GM18951 (cell line): ENCODE data around the gene OXLD1.
A peak's percentile ranks its signal among the peaks of the same experiment; 100 is the strongest.

Experiments used
- POLR2A ChIP-seq: IDR thresholded peaks from 4 replicates; pipeline ENCODE4 v1.6.1; 2011; ENCODE audit warnings: mild to moderate bottlenecking; ENCODE audit not compliant: insufficient read length, insufficient read depth; ENCODE audit errors: extremely low read depth
- in situ Hi-C: fragments of 300-500 bp; cut with MboI; formaldehyde crosslinking; loops from one replicate; pipeline ENCODE4 v1.12.0; 2022; ENCODE audit warnings: low sequenced_read_pairs, mixed read lengths, inconsistent platforms; ENCODE audit not compliant: unreplicated experiment

OXLD1 gene

GRCh38 chr17:81666342-81667191 is at the start of gene OXLD1, which contains the start of gene CCDC137:
Gene OXLD1 (minus strand): TSS chr17:81666605. CDS start chr17:81666577, 28 bp downstream.
Gene CCDC137 (plus strand): TSS chr17:81666737. CDS start chr17:81666767, 30 bp downstream.
- TF ChIP-seq POLR2A = peak; percentile 97
- in situ Hi-C loops = no loop called here

DNA sequence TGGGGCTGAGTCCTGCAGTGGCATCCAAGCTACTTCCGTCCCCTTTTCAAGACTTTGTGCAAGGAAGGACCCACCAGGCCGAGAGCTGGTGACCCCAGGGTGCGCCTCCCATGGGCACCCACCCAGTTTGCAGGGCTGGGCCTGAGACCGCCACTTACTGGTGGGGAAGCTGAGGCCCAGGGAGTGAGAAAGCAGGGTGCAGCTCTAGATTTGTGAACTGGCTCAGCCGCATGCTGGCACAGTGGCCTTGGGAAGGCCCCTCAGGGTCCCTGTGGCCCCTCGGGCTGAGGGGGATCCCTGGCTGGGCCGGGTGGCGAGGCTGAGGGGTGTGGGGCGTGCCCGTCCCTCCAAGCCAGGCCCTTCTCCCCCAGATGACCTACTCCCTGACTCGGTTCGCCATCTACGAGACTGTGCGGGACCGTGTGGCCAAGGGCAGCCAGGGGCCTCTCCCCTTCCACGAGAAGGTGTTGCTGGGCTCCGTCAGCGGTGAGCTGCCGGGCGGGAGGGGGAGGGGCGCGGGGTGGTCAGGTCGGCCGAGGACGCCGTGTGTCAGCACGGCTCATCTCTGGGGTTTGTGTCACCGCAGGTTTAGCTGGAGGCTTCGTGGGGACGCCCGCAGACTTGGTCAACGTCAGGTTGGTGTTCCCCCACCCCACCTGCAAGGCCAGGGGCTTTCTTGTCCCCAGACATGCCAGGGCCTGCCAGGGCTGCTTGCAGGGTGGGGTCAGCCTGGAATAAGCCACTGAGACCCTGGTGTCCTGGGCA is 48.9 kb upstream of the OXLD1 start:
- in situ Hi-C loops = no loop called here

DNA sequence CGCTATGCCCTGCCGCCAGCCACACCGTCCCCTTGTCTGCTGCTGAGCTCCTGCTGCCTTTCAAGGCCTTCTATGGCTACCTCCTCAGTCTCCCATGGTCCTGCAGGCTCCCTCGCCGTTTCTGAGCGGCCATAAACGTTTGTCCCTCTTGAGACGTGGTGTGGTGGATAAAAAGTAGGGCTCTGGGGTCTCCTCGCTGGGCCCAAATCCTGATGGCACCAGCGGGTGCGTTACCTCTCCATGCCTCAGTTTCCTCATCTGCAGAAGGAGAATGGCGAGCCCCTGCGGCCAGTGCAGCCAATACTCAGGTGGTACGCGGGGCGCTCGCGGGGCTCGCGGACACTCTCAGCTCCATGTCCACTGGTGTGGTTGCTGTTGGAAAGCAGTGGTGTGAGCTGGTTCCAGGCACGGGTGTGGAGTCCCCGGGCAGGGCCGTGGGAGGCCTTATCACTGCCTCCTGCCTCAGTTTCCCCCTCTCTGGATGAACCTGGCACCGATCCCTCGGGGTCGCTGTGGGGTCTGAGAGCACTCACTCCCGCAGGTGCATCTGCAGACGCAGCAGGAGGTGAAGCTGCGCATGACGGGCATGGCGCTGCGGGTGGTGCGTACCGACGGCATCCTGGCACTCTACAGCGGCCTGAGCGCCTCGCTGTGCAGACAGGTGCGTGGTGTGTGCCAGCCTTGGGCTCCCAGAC is 48.2 kb upstream of the OXLD1 start:
- in situ Hi-C loops = no loop called here
- no peak for TF ChIP-seq POLR2A

More for the DNA sequence above, 48.9 kb upstream of the OXLD1 start:
- TF ChIP-seq POLR2A = no peak

DNA sequence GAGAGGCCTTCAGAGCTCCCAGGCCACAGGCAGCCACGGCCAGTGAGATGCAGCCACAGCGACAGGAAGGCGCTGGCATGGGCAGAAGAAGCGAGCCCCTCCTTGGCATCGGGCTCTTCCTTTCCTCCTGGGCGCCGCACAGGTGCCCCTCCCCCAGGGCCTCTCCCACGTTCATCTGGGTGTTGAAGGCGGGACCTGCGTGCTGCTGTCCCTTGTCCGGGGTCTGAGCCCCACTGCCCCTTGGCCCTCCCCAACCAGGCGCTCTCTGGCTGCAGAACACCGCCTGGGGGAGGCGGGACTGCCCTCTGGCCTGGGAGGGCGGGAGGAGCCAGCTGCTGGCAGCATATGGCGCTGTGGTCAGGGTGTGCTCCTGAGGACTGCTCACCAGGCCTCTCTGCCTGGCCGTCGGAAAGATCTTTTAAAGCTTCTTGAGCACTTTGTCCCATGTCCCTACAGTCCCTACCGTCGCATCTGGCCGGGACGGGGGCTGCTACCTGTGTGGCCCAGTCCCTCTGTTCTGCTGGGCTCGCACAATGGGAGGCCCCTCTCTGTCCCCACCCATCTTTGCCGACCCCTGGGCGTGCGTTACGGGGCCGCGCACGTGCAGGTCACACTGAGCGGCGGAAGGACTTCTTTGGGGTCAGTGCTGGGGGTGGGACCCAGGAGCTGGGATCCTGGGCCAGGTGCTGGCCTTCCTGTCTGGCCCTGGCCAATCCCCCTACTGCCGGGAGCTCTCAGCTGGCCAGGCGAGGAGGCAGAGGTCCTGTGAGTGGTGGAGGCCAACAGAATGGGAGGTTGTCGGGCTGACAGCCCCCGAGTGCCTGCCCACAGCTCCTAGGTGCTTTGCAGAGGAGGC is 47.4 kb upstream of the OXLD1 start:
- in situ Hi-C loops = no loop called here
- TF ChIP-seq POLR2A = no peak

GRCh38 chr17:81713004-81713555 is 46.7 kb upstream of the OXLD1 start:
- no peak for TF ChIP-seq POLR2A
- in situ Hi-C loops = no loop called here

DNA sequence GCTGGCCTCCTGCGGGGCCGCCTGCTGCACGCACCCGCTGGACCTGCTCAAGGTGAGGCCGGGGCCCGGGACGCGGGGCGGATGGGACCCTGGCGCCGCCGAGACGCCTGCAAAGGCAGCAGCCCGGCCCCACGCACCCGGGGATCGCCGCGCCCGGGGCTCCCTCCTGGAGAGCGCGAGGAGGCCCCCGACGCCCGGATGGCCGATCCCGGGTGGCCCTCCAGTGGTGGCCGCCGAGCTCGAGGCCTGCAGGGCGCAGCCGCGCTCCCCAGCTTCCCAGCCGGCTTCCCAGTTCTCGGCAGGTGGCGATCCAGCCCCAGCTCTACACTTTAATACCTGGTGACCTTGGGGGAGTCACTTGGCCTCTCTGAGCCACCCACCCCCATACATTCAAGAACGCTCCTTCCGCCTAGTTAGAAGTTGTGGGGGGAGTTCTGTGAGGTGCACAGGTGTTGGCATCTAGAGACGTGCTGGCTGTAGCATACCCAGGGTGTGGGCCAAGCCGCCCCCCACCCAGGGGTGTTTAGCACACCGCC is 46.1 kb upstream of the OXLD1 start:
- in situ Hi-C loops = no loop called here

GRCh38 chr17:81711814-81712467 is 45.5 kb upstream of the OXLD1 start, which contains the start of gene SLC25A10:
Gene SLC25A10 (plus strand): TSS chr17:81712284. CDS start chr17:81712427, 143 bp downstream.
- in situ Hi-C loops = no loop called here
- TF ChIP-seq POLR2A = no peak

More for the DNA sequence above, 46.1 kb upstream of the OXLD1 start:
- TF ChIP-seq POLR2A = no peak

- TF ChIP-seq POLR2A = peak; percentile 3
- in situ Hi-C loops = no loop called here
Measured at GRCh38 chr17:81710514-81711308, 44.3 kb upstream of the OXLD1 start.

DNA sequence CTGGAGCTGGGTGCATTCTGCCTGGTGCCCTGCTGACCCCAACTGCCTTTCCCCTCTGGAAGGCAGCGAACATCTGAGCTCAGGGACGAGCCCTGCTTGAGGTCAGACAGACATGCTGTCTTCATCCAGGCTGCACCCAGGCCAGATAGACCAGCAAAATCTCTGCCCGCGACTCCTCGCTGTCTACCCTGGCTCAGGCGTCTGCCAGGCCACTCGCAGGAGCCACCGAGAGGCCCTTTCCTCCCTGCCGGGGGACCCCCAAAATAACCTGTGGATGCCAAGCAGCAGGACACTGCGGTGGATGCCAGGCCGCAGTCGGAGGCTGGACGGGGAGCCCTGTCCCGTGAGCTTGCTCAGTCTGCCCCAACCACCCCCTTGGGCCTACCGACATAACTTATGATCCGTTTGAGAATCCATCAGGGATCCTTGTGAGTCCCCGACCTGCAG is 42.4 kb upstream of the OXLD1 start:
- TF ChIP-seq POLR2A = no peak
- in situ Hi-C loops = no loop called here
